NCI-H1417 (cell line): Measurements from ENCODE around the gene SELENOK.

ENCODE experiments used
- DNase-seq, 3 experiments: peaks; one replicate each; lab custom pipeline; 2025; lab: John Stamatoyannopoulos, UW

SELENOK gene

GRCh38 chr3:53883008-53883407 lies 8.7 kb downstream of the SELENOK start:
- DNase-seq = no peak

GRCh38 chr3:53881691-53882593 lies 9.7 kb downstream of the SELENOK start, which contains the start of gene ACTR8:
Gene ACTR8 (minus strand): TSS chr3:53882152. CDS start chr3:53882101, 51 bp downstream.
- peak; percentile 57 to 92 (median 92) for DNase-seq

- DNase-seq = peak in 1 of 3 experiments; percentile 13
Measured at GRCh38 chr3:53880396-53881345, 11.0 kb downstream of the SELENOK start.

GRCh38 chr3:53865732-53866499 lies 25.7 kb downstream of the SELENOK start:
- no peak for DNase-seq

- DNase-seq = no peak
Measured at GRCh38 chr3:53863145-53863544, 28.5 kb downstream of the SELENOK start.

- DNase-seq = no peak
Measured at GRCh38 chr3:53862241-53862640, 29.4 kb downstream of the SELENOK start.

- DNase-seq = no peak
Measured at GRCh38 chr3:53860196-53860595, 31.5 kb downstream of the SELENOK start.

- DNase-seq = no peak
Measured at GRCh38 chr3:53859178-53859577, 32.5 kb downstream of the SELENOK start.

- no peak for DNase-seq
Measured at GRCh38 chr3:53858096-53858741, 33.4 kb downstream of the SELENOK start.

GRCh38 chr3:53856964-53857363 lies 34.7 kb downstream of the SELENOK start:
- no peak for DNase-seq

GRCh38 chr3:53850895-53851294 lies 40.8 kb downstream of the SELENOK start:
- DNase-seq = no peak

GRCh38 chr3:53849916-53850315 lies 41.7 kb downstream of the SELENOK start:
- DNase-seq = no peak

- DNase-seq = no peak
Measured at GRCh38 chr3:53846851-53847155, 44.9 kb downstream of the SELENOK start.

- peak; percentile 26 to 72 (median 62) for DNase-seq
Measured at GRCh38 chr3:53846134-53846850, 45.4 kb downstream of the SELENOK start, which contains the start of the genes CHDH and IL17RB. Gene CHDH (minus strand): TSS chr3:53846419. CDS start chr3:53824008, 22,411 bp downstream. Gene IL17RB (plus strand): TSS chr3:53846568. CDS start chr3:53846589, 21 bp downstream.

- peak in 1 of 3 experiments; percentile 55 for DNase-seq
Measured at GRCh38 chr3:53845881-53846133, 45.9 kb downstream of the SELENOK start.

GRCh38 chr3:53845103-53845880 lies 46.4 kb downstream of the SELENOK start:
- peak in 1 of 3 experiments; percentile 24 for DNase-seq

- DNase-seq = no peak
Measured at GRCh38 chr3:53844262-53845102, 47.2 kb downstream of the SELENOK start.

GRCh38 chr3:53843195-53844177 lies 48.2 kb downstream of the SELENOK start:
- DNase-seq = no peak
